ENCODE measurements around the gene FRMPD2. TPM values are rescaled to one million over a fixed set of nuclear protein-coding genes. Genes with fewer than 3 reads are reported as not detected.

The FRMPD2 gene
- total RNA-seq, 1 experiment from 2014 or later: not detected

DNA sequence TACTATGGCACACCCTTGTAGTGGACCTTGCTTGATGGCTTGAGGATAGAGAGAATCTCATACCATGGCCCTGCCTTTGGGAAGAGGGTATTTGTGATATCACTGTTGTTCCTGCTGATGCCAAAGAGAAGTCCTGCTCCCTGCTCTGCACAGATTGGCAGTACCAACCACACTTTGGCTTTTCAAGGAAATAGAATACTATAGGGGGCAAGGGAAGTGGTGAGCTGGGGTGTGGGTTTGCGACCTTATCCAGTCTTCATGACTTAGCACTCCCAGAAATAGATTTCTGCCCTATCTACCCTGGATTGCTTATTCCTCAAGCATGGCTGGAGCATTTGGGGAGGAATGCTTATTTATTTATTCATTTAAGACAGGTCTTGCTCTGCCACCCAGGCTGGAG is 25.2 kb upstream of the FRMPD2 start:
- Histone ChIP-seq H3K27me3 (no peaks in the 10 kb centered on the region), H3K27ac (no peak overlapping the region), H3K36me3 (no peaks in the 10 kb centered on the region), H3K9me3 (replicated peaks) (no peaks in the 10 kb centered on the region), H3K4me1 (no peaks in the 10 kb centered on the region), H3K4me3 (no peak overlapping the region)
- DNase-seq: no peak

DNA sequence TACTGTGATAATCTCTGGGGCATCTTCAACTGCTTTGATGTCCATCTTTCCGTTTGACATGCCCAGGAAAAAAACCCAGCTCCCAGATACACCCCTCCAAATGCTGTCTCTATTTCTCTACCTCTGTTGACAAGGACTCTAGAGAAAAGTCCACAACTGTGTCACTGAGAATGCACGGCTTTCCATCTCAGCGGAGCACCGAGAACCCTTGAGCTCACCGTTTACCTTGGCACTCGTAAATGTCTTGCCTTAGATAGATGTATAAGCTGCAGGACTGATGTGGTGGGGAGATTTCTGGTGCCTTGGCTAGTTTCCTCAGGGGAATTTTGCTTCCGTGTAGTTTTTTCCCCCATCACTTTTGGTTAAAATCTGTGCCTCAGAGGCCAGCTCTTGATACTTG is 24.6 kb upstream of the FRMPD2 start:
- no peaks in the 10 kb centered on the region for H3K9me3 ChIP-seq (replicated peaks)
- no peaks in the 10 kb centered on the region for H3K36me3 ChIP-seq
- no peak for DNase-seq
- no peaks in the 10 kb centered on the region for H3K4me1 ChIP-seq
- H3K27ac ChIP-seq: no peak overlapping the region
- H3K27me3 ChIP-seq: no peaks in the 10 kb centered on the region
- no peak overlapping the region for H3K4me3 ChIP-seq

DNA sequence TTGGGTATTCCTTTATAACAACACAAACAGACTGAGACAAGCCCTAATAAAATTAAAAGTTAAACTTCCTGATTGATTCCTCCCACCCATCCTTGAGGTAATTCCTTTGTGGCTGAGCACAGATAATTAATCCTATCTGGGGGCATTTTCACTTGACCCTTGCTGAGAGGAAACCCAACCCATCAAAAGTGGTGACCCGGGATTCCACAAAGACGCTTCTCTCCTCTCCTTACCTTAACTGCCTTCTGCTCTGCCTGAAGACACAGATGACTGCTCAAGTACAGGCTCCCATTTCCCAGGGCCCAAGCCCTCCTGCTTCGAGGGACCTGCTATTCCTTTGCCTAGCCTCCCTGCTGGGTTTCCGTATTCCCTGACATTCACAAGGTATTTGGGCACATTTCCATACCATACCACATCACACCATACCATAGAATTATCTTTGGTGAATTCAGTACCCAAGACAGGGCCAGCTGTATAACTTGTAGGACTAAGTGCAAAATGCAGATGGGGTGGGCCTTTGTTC is 22.1 kb upstream of the FRMPD2 start:
- DNase-seq: no peak
- Histone ChIP-seq H3K4me3 (no peak overlapping the region), H3K4me1 (no peaks in the 10 kb centered on the region), H3K27ac (no peak overlapping the region), H3K9me3 (replicated peaks) (no peaks in the 10 kb centered on the region), H3K36me3 (no peaks in the 10 kb centered on the region), H3K27me3 (no peaks in the 10 kb centered on the region)

DNA sequence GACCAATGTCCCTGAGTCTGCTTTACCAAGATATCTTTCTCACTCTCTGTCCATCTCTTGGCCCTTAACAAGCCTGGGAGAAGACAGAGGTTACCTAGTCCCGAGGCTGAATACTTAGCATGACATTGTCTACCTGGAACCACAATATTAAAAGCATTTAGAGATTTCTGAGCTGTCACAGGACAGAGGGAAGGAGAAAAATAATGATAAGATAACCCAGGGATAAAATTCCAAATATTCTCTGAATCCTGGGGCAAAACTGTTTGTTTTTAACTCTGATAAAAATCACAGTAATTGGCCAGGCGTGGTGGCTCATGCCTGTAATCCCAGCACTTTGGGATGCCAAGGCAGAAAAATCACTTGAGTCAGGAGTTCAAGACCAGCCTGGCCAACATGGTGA is 19.9 kb upstream of the FRMPD2 start:
- no peak for DNase-seq
- Histone ChIP-seq H3K27me3 (no peaks in the 10 kb centered on the region), H3K36me3 (no peaks in the 10 kb centered on the region), H3K27ac (no peak overlapping the region), H3K9me3 (replicated peaks) (no peaks in the 10 kb centered on the region), H3K4me1 (no peaks in the 10 kb centered on the region), H3K4me3 (no peak overlapping the region)

DNA sequence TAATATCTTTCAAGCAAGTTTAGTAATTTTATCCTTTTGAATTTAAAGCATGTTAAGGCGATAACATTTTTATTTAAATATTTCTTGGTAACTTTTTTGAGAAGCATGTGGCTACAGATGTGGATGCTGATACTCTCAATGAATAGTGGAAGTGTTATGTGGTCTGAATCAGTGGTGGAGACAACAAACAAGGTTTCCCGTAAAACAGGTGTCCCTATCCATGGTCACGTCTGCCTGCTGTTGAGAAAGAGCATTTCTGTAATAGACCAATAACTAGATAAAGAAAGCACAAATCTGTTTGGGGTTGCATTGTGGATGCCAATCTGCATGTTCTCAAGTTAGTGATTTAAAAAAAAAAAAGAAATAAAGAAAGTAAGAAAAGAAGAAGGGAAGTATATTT is 18.1 kb upstream of the FRMPD2 start:
- Histone ChIP-seq H3K4me3 (no peak overlapping the region), H3K4me1 (no peaks in the 10 kb centered on the region), H3K36me3 (no peaks in the 10 kb centered on the region), H3K27ac (no peak overlapping the region), H3K9me3 (replicated peaks) (no peaks in the 10 kb centered on the region), H3K27me3 (no peaks in the 10 kb centered on the region)
- no peak for DNase-seq

DNA sequence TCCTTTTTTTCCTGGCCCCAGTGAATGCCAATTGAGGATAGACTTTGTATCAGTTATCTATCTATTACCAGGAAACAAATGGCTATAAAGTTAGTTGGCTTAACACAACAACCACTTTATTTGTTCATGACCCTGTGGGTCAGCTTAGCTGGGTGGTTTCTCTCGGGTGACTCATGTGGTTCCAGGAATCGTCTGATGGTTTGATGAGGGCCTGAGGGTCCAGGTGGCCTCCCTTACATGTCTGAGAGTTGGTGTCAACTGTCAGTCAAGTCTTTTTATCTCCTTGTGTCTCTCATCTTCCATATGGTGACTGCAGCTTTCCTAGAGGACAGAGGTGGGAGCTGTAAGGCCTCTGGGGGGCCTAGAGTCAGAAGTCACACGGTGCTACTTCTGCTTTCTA is 16.7 kb upstream of the FRMPD2 start:
- H3K4me3 ChIP-seq: no peak overlapping the region
- H3K9me3 ChIP-seq (replicated peaks): no peaks in the 10 kb centered on the region
- no peaks in the 10 kb centered on the region for H3K27me3 ChIP-seq
- DNase-seq: no peak
- H3K36me3 ChIP-seq: no peaks in the 10 kb centered on the region
- H3K4me1 ChIP-seq: no peaks in the 10 kb centered on the region
- H3K27ac ChIP-seq: no peak overlapping the region

DNA sequence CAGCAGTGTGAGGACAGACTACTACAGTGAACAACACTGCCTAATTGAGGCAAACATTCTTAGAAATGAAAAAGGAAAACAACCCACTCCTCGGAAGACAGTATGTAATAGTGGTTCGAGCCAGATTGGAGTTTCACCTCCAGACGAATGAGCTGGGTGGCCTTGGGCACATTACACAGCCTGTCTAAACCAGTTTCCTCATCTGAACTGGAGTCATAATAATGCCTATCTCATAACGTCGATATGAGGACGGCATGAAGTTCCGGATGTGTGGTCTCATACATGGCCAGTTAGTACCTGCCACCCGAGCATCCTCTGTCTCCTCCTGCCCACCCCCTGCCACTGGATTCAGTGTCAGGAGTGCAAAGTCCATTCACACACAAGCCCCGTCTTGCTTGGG is 15.8 kb upstream of the FRMPD2 start:
- H3K27me3 ChIP-seq: no peaks in the 10 kb centered on the region
- no peaks in the 10 kb centered on the region for H3K9me3 ChIP-seq (replicated peaks)
- no peak overlapping the region for H3K27ac ChIP-seq
- no peak overlapping the region for H3K4me3 ChIP-seq
- H3K36me3 ChIP-seq: no peaks in the 10 kb centered on the region
- DNase-seq: no peak
- no peaks in the 10 kb centered on the region for H3K4me1 ChIP-seq

DNA sequence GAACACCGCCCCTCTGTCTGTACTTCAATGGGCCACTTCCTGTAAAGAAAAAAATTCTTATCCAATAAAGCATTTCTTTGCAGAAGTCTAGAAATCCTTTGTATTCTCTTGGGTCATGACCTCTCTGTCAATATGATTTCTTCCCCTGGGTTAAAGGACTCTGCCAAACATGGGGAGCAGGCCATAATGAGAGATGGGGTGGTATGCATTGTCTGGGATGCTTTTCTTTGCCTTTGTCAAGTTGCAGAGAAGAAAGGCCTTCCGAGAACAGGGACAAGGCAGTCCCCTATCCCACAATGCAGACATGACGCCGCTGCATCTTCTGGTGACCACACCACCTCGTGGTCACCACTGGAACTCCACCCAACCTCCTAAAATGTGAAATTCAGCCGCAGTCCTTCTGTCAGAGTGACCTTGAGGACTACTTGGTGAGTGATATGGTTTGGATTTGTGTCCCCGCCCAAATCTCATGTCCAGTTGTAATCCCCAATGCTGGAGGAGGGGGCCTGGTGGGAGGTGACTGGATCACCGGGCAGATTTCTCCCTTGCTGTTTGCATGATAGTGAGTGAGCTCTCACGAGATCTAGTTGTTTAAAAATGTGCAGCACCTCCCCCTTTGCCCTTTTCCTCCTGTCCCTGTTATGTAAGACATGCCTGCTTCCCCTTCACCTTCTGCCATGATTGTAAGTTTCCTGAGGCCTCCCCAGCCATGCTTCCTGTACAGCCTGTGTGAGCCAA is 15.2 kb upstream of the FRMPD2 start:
- no peaks in the 10 kb centered on the region for H3K27me3 ChIP-seq
- H3K4me1 ChIP-seq: no peaks in the 10 kb centered on the region
- no peak overlapping the region for H3K27ac ChIP-seq
- no peak overlapping the region for H3K4me3 ChIP-seq
- no peaks in the 10 kb centered on the region for H3K9me3 ChIP-seq (replicated peaks)
- H3K36me3 ChIP-seq: no peaks in the 10 kb centered on the region
- DNase-seq: peak; percentile 27 to 65

DNA sequence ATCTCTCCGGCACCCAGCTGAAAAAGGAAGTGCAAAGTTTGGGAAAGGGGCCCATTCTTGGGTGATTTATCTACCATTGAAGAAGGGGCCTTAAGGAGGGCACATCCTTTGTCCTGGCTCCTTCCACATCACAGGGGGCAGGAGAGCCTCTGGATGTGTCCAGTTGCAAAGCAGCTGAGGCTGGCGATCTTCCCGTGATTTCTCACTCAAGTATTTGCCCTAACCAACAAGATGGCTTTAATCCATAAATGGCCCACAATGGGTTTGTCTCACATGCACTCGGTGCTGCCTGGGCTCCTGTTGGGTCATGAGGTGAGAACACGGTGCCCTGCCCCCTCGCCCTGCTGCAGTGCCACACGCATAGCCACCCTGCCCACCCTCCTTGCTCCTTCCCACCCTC is 14.2 kb upstream of the FRMPD2 start:
- no peaks in the 10 kb centered on the region for H3K27me3 ChIP-seq
- no peak overlapping the region for H3K4me3 ChIP-seq
- no peaks in the 10 kb centered on the region for H3K9me3 ChIP-seq (replicated peaks)
- no peaks in the 10 kb centered on the region for H3K4me1 ChIP-seq
- H3K36me3 ChIP-seq: no peaks in the 10 kb centered on the region
- no peak for DNase-seq
- no peak overlapping the region for H3K27ac ChIP-seq

DNA sequence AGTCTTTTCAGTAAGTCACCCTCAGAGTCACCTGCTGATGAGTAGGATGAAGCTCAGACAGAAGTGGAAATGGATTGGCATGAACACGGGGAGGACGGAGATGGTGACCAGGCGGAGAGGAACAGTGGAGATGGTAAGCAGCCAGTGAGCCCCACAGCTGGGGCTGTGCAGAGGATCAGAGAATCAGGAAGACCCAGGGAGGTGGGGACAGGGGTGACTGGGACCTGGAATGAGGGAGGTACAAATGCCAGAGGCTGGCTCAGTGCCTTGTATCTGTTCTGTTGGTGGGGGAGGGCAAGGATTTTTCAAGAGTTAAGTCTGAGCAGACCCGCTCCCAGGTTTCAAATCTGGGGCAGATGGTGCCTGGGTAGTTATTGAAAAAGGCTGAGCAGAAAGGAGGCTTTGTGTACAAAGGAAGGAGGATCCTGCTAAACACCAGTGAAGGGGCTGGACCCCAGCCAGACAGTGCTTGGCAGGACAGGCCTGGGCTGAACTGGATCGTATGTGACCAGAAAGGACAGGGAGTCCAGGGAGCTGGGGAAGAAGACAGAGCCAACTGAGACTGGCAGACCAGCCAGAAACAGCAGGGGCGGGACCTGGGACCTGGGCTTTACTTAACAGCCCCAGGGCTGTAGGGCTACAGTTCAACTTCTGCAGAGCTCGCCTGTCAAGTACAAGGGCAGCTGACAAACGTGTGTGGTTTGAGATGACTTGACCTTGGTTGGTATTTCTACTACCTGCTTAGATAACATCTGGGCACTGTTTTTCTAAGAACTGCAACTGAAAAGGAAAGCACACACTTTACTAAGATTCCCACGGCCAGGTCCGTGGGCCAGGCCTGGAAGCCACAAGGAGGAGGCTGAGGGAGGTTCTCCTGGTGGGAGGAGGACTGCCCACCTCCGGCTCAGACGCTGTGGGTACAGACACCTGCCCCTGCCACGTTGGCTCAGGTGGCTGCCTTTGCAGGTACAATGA is 13.2 kb upstream of the FRMPD2 start:
- Histone ChIP-seq H3K36me3 (no peaks in the 10 kb centered on the region), H3K9me3 (replicated peaks) (no peaks in the 10 kb centered on the region), H3K27me3 (no peaks in the 10 kb centered on the region), H3K4me3 (no peak overlapping the region), H3K27ac (no peak overlapping the region), H3K4me1 (no peaks in the 10 kb centered on the region)
- no peak for DNase-seq

DNA sequence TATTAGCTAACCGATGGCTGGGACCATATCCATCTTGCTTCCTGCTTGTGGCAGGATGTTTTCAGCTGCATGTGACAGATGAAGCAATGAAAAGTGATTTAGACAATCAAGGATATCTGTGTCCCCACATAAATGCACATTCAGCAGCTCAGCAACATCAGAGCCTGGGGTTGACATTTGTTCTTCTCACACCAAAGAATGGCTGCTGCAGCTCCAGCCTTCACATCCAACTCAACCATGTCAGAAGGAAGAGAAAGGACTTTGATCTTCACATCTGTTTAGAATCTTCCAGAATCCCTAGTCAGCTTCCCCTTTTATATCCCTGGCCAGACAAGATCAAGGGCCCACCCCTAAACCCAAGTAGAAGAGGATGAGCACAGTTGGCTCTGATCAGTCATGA is 11.9 kb upstream of the FRMPD2 start:
- Histone ChIP-seq H3K4me3 (no peak overlapping the region), H3K9me3 (replicated peaks) (no peaks in the 10 kb centered on the region), H3K36me3 (no peaks in the 10 kb centered on the region), H3K27me3 (no peaks in the 10 kb centered on the region), H3K4me1 (no peaks in the 10 kb centered on the region), H3K27ac (no peak overlapping the region)
- DNase-seq: no peak

DNA sequence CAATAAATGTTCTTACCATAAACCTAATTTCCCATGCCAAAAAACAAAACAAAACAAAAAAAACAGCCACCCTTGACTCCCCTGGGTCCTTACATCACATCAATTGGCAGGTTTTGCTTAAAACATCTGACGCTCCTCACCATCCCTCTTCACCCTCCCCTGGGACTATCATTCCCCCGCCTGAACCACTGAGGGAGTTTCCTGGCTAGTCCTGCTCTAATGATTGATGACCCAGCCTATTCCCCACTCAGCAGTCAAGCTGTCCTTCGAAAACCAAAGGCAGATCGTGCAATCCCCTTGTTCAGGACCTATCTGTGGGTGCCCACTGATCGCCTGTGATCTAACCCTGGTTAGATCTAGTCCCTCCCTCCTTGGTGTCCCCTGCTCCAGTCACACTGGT is 11.2 kb upstream of the FRMPD2 start:
- Histone ChIP-seq H3K36me3 (no peaks in the 10 kb centered on the region), H3K9me3 (replicated peaks) (no peaks in the 10 kb centered on the region), H3K27me3 (no peaks in the 10 kb centered on the region), H3K27ac (no peak overlapping the region), H3K4me1 (no peaks in the 10 kb centered on the region), H3K4me3 (no peak overlapping the region)
- DNase-seq: no peak

DNA sequence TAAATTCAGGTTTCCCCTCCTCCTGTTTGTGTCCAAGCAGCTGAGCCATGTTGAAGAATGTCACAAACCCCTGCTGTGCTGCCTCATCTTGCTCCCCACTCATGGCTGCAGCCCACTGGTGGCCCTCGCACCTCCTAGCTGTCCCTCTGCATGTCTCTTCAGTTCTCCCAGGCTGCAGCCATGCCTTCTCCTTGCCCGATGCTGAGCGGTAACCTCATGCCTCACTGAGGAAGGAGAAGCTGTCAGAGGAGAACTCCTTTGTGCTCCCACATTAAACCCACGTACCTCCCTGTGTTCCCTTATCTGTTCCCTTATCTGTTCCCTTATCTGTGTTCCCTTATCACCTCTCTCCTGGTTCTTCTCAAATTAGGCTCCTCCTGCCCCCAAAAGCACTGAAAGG is 10.3 kb upstream of the FRMPD2 start:
- H3K27me3 ChIP-seq: no peaks in the 10 kb centered on the region
- no peaks in the 10 kb centered on the region for H3K4me1 ChIP-seq
- H3K9me3 ChIP-seq (replicated peaks): no peaks in the 10 kb centered on the region
- no peak overlapping the region for H3K4me3 ChIP-seq
- H3K36me3 ChIP-seq: no peaks in the 10 kb centered on the region
- H3K27ac ChIP-seq: no peak overlapping the region
- DNase-seq: no peak

DNA sequence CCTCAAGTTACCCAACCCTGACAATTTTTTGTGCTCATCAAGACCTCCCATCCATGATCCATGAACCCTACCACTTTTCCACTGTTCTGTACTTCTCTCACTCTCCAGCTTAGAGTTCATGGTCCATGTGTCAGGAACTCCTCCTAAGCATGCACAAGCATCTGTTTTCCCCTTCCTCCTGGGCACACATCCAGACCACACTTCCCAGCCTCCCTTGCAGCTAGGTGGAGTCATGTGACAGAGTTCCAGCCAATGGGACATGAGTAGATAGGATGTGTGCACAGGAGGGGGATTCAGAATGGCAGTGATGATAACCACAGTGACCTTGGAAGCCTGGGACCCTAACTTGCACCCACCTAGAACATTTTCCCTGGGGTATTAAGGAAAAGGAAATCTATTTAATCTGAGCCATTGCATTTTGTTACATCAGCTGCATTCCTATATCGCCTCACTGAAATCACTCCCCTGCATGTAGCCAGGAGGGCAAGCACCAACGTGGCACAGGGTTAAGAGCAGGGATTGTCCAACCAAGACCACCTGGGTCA is 9.6 kb upstream of the FRMPD2 start:
- Histone ChIP-seq H3K9me3 (replicated peaks) (no peaks in the 10 kb centered on the region), H3K27ac (no peak overlapping the region), H3K27me3 (no peaks in the 10 kb centered on the region), H3K36me3 (no peaks in the 10 kb centered on the region), H3K4me3 (no peak overlapping the region), H3K4me1 (no peaks in the 10 kb centered on the region)
- no peak for DNase-seq

DNA sequence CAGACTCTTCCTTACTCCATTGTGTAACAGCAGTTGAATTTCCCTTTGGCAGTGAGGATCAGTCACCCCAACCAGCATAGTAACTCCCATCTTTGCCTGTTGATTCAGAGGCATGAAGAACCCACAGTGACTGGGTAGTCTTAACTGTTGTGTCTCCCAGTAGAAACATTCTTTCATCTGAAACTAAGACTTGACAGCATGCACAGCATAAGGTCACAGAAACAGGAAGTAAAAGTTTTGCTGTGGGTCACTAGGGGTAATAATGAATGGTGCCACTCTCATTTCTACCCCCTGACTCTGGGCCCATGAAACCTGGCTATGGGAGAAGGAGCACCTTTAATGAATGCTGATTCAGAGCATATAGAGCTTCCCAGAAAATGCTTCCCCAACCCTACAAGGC is 8.3 kb upstream of the FRMPD2 start:
- no peak for DNase-seq
- no peaks in the 10 kb centered on the region for H3K27me3 ChIP-seq
- no peaks in the 10 kb centered on the region for H3K4me1 ChIP-seq
- no peak overlapping the region for H3K27ac ChIP-seq
- no peaks in the 10 kb centered on the region for H3K36me3 ChIP-seq
- H3K9me3 ChIP-seq (replicated peaks): no peaks in the 10 kb centered on the region
- no peak overlapping the region for H3K4me3 ChIP-seq

All from SJCRH30 (cell line).